IMR-90 (cell line): ENCODE measurements around the gene RFPL3. TPM values are rescaled to one million over a fixed set of nuclear protein-coding genes. Genes with fewer than 3 reads are reported as not detected.

Experiments
- ATAC-seq: fragments of 200-7000 bp; cut with Tn5 transposase; 2 replicates; pipeline ENCODE4 v1.9.1; 2020; ENCODE audit warnings: low read depth, mild to moderate bottlenecking, moderate library complexity
- BruUV-seq: library from RNA; stranded (reverse); fragments of 400-500 nt; replicated peaks from 2 replicates; lab custom pipeline; 2021; lab: Mats Ljungman, UMichigan
- CTCF ChIA-PET: fragments of 300-600 bp; formaldehyde crosslinking; extraction: SDS; loops from one replicate; lab custom pipeline; 2021; ENCODE audit warnings: antibody characterized with exemption; lab: Yijun Ruan, JAX
- POLR2A ChIA-PET: fragments of 300-600 bp; sonication (Branson Sonifier 250); formaldehyde crosslinking; loops from one replicate; lab custom pipeline; 2022; ENCODE audit warnings: antibody characterized with exemption; ENCODE audit not compliant: unreplicated experiment; lab: Charles Lee
- DNase-seq: peaks from one replicate; pipeline ENCODE4 v3.0.0; 2013
- H2AFZ ChIP-seq: replicated peaks from 2 replicates; pipeline ENCODE3; 2013; ENCODE audit warnings: low read length, mild to moderate bottlenecking; ENCODE audit not compliant: poor library complexity
- H2AK5ac ChIP-seq: 2 replicates; pipeline ENCODE4 v1.6.1; 2013; ENCODE audit warnings: low read depth, low read length, inconsistent platforms
- H2AK9ac ChIP-seq: replicated peaks from 2 replicates; pipeline ENCODE3; 2013; ENCODE audit warnings: mild to moderate bottlenecking, low read depth, low read length, moderate library complexity; ENCODE audit not compliant: poor library complexity
- H2BK120ac ChIP-seq: 2 replicates; pipeline ENCODE4 v1.6.1; 2013; ENCODE audit warnings: low read depth, low read length, inconsistent platforms
- H2BK15ac ChIP-seq: 3 replicates; pipeline ENCODE4 v1.6.1; 2013; ENCODE audit warnings: low read depth, low read length, inconsistent platforms
- H2BK20ac ChIP-seq: 2 replicates; pipeline ENCODE4 v1.6.1; 2013; ENCODE audit warnings: low read depth, mild to moderate bottlenecking, inconsistent platforms, low read length, moderate library complexity
- H2BK5ac ChIP-seq: 2 replicates; pipeline ENCODE4 v1.6.1; 2013; ENCODE audit warnings: mild to moderate bottlenecking, low read depth, low read length, inconsistent platforms; ENCODE audit not compliant: poor library complexity, severe bottlenecking
- H3K14ac ChIP-seq: replicated peaks from 2 replicates; pipeline ENCODE4 v1.6.1; 2013; ENCODE audit warnings: low read depth, low read length, inconsistent platforms
- H3K18ac ChIP-seq: 2 replicates; pipeline ENCODE4 v1.6.1; 2013; ENCODE audit warnings: low read depth, low read length, control low read depth
- H3K23ac ChIP-seq: 2 replicates; pipeline ENCODE4 v1.6.1; 2013; ENCODE audit warnings: low read depth, low read length, inconsistent platforms
- H3K27ac ChIP-seq: 2 replicates; pipeline ENCODE4 v1.5.1; 2013; ENCODE audit warnings: mild to moderate bottlenecking, control low read depth, low read length; ENCODE audit not compliant: insufficient read depth
- H3K27me3 ChIP-seq: 2 replicates; pipeline ENCODE4 v1.6.1; 2013; ENCODE audit warnings: low read length; ENCODE audit not compliant: control insufficient read depth, insufficient read depth
- H3K36me3 ChIP-seq: 2 replicates; pipeline ENCODE4 v1.6.1; 2013; ENCODE audit warnings: low read length, mixed read lengths; ENCODE audit not compliant: control insufficient read depth, insufficient read depth
- H3K4ac ChIP-seq: 2 replicates; pipeline ENCODE4 v1.6.1; 2013; ENCODE audit warnings: low read depth, low read length, inconsistent platforms
- H3K4me1 ChIP-seq: 2 replicates; pipeline ENCODE4 v1.6.1; 2013; ENCODE audit warnings: low read length, mixed read lengths; ENCODE audit not compliant: control insufficient read depth, insufficient read depth
- H3K4me2 ChIP-seq: 2 replicates; pipeline ENCODE4 v1.6.1; 2013; ENCODE audit warnings: low read depth, mild to moderate bottlenecking, control low read depth, low read length, moderate library complexity
- H3K4me3 ChIP-seq: 2 replicates; pipeline ENCODE4 v1.5.1; 2013; ENCODE audit warnings: low read depth, mild to moderate bottlenecking, control low read depth, low read length, moderate library complexity; ENCODE audit not compliant: insufficient read depth
- H3K56ac ChIP-seq: 2 replicates; pipeline ENCODE4 v1.6.1; 2013; ENCODE audit warnings: low read length, inconsistent platforms; ENCODE audit not compliant: insufficient read depth; ENCODE audit errors: extremely low read depth
- H3K79me1 ChIP-seq, 2 experiments: 2 replicates each; pipeline ENCODE4 v1.6.1; 2013; ENCODE audit warnings: low read length in 2 of 2, inconsistent platforms in 1 of 2, low read depth in 1 of 2
- H3K9ac ChIP-seq: 2 replicates; pipeline ENCODE4 v1.6.1; 2013; ENCODE audit warnings: low read depth, low read length, control low read depth
- H3K9me1 ChIP-seq: 2 replicates; pipeline ENCODE4 v1.6.1; 2013; ENCODE audit warnings: low read length, inconsistent platforms; ENCODE audit not compliant: insufficient read depth
- H3K9me3 ChIP-seq: 2 replicates; pipeline ENCODE4 v1.6.1; 2013; ENCODE audit warnings: low read length; ENCODE audit not compliant: control insufficient read depth, insufficient read depth
- H4K20me1 ChIP-seq: 2 replicates; pipeline ENCODE4 v1.6.1; 2013; ENCODE audit warnings: low read length, inconsistent platforms; ENCODE audit not compliant: insufficient read depth
- H4K5ac ChIP-seq: 2 replicates; pipeline ENCODE4 v1.6.1; 2013; ENCODE audit warnings: mild to moderate bottlenecking, low read depth, low read length, control low read depth
- H4K8ac ChIP-seq, 2 experiments: 2 replicates each; pipeline ENCODE4 v1.6.1; 2013; ENCODE audit warnings: low read depth in 2 of 2, low read length in 2 of 2, control low read depth in 1 of 2, inconsistent platforms in 1 of 2
- H4K91ac ChIP-seq: 2 replicates; pipeline ENCODE4 v1.6.1; 2013; ENCODE audit warnings: low read depth, low read length, inconsistent platforms; ENCODE audit not compliant: insufficient read depth
- BHLHE40 ChIP-seq: fragments of 150-350 bp; IDR thresholded peaks from 2 replicates; pipeline ENCODE4 v1.6.1; 2016; ENCODE audit warnings: mild to moderate bottlenecking, low read depth, low read length
- NFE2L2 ChIP-seq: fragments of 150-350 bp; IDR thresholded peaks from 2 replicates; pipeline ENCODE4 v1.6.1; 2016; ENCODE audit warnings: low read depth, mild to moderate bottlenecking, low read length
- RAD21 ChIP-seq: IDR thresholded peaks from 2 replicates; pipeline ENCODE4 v1.6.1; 2012; ENCODE audit warnings: low read length, improper control_type of control experiment
- RCOR1 ChIP-seq: IDR thresholded peaks from 2 replicates; pipeline ENCODE4 v1.6.1; 2012; ENCODE audit warnings: mild to moderate bottlenecking, low read length, improper control_type of control experiment; ENCODE audit not compliant: insufficient replicate concordance
- RFX5 ChIP-seq: IDR thresholded peaks from 2 replicates; pipeline ENCODE4 v1.8.0; 2012; ENCODE audit warnings: low read depth, mild to moderate bottlenecking, low read length, moderate library complexity
- WGBS, 2 experiments: methylation state at CpG; one replicate each; pipeline versions ENCODE4 v1.1.5 to v1.1.7; 2013; ENCODE audit warnings: missing lambda C conversion rate in 2 of 2; ENCODE audit not compliant: insufficient read length in 1 of 2; ENCODE audit errors: extremely low coverage in 2 of 2; 5-methylcytosine and 5-hydroxymethylcytosine counted together
- dilution Hi-C: fragments of 300-500 bp; cut with HindIII; formaldehyde crosslinking; loops from one replicate; pipeline ENCODE4 v1.14.3; 2018; ENCODE audit warnings: low sequenced_read_pairs; ENCODE audit not compliant: unreplicated experiment
- in situ Hi-C: fragments of 300-500 bp; cut with MboI; formaldehyde crosslinking; loops from 3 replicates; pipeline ENCODE4 v1.14.3; 2019; ENCODE audit warnings: low sequenced_read_pairs, inconsistent platforms, mixed read lengths
- intact Hi-C: fragments of 100-400 bp; cut with micrococcal nuclease; formaldehyde crosslinking; loops from 2 replicates; pipeline ENCODE4 v1.10.0; 2022
- polyA plus RNA-seq, 3 experiments: library from polyadenylated mRNA; depleted of rRNA; stranded (reverse); fragments of >200 nt; gene quantifications; 2 replicates each; pipeline ENCODE4 v1.2.3, GENCODE V29; 2012; ENCODE audit warnings: low replicate concordance in 1 of 3
- total RNA-seq: library from RNA; depleted of rRNA; stranded (reverse); fragments of >200 nt; gene quantifications from 2 replicates; pipeline ENCODE4 v1.2.3, GENCODE V29; 2012
- TF ChIP-seq, protein P1 (sequence below): fragments of 150-350 bp; IDR thresholded peaks from 2 replicates; pipeline ENCODE4 v1.6.1; 2017; ENCODE audit warnings: mild to moderate bottlenecking, antibody characterized with exemption, low read length, low read depth
- TF ChIP-seq, protein P2 (sequence below): fragments of 150-350 bp; IDR thresholded peaks from 2 replicates; pipeline ENCODE4 v1.6.1; 2016; ENCODE audit warnings: low read depth, mild to moderate bottlenecking, low read length, moderate library complexity, borderline replicate concordance
- TF ChIP-seq, protein P3 (sequence below): conservative IDR thresholded peaks from 2 replicates; pipeline ENCODE4 v1.5.1; 2012; ENCODE audit warnings: mild to moderate bottlenecking, low read depth, low read length, improper control_type of control experiment

RFPL3 gene
- total and polyA plus RNA-seq, 2 of the 4 experiments (the other 2 are of a cell fraction): not detected

DNA sequence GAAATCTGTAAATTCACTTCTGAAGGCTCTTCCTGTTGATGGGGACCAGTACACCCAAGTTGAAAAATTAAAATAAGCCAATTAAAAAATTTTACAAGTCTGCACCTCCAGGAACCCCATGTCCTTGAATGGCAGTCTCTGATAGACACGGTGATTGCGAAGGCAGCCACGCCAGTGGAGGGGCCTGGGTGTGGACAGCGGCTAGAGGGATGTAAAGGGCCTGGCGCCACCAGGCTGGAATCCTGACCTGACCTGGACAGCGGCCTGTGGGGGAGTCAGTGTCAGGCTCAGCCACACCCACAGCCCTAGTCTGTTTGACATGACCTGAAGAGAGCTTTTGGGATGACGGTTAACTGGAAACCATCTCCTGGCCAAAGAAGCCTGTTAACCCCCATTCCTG, 49.5 kb upstream of the RFPL3 start:
- DNase-seq (no peak), ATAC-seq (no peak)
- no peaks in the 10 kb centered on the region for H3K4me1 ChIP-seq
- no peak overlapping the region for H4K5ac ChIP-seq
- no peak overlapping the region for H4K8ac ChIP-seq
- H3K36me3 ChIP-seq: no peaks in the 10 kb centered on the region
- no peaks in the 10 kb centered on the region for H3K9me3 ChIP-seq
- no peak overlapping the region for H3K4me2 ChIP-seq
- no peak overlapping the region for H3K23ac ChIP-seq
- H2AFZ ChIP-seq: no peak overlapping the region
- H3K27me3 ChIP-seq: no peaks in the 10 kb centered on the region; the same call in 1 of the 2 replicates
- no peak overlapping the region for H2BK20ac ChIP-seq
- no peaks in the 10 kb centered on the region for H3K79me1 ChIP-seq
- H4K91ac ChIP-seq: no peak overlapping the region
- no CpG with 5 or more reads among the region's 7 CpGs for WGBS, 2 experiments
- H3K18ac ChIP-seq: no peak overlapping the region
- no peak overlapping the region for H3K9ac ChIP-seq
- ChIA-PET CTCF (interaction anchor here (1.1 kb wide), 1 partner anchor 43 kb away, joined by 3 read pairs; no protein-coding TSS in a partner anchor), POLR2A (no interaction called here)
- H3K56ac ChIP-seq: no peak overlapping the region
- dilution Hi-C loops (no loop called here), in situ Hi-C loops (no loop called here), intact Hi-C loops (no loop called here)
- no peaks in the 10 kb centered on the region for H4K20me1 ChIP-seq
- no peak overlapping the region for H3K4me3 ChIP-seq
- H3K14ac ChIP-seq: no peak overlapping the region
- TF ChIP-seq RFX5 (no peak), RAD21 (no peak), RCOR1 (no peak), BHLHE40 (no peak), NFE2L2 (no peak)
- TF ChIP-seq, protein P1, sequence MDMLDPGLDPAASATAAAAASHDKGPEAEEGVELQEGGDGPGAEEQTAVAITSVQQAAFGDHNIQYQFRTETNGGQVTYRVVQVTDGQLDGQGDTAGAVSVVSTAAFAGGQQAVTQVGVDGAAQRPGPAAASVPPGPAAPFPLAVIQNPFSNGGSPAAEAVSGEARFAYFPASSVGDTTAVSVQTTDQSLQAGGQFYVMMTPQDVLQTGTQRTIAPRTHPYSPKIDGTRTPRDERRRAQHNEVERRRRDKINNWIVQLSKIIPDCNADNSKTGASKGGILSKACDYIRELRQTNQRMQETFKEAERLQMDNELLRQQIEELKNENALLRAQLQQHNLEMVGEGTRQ: no peak
- TF ChIP-seq, protein P2, sequence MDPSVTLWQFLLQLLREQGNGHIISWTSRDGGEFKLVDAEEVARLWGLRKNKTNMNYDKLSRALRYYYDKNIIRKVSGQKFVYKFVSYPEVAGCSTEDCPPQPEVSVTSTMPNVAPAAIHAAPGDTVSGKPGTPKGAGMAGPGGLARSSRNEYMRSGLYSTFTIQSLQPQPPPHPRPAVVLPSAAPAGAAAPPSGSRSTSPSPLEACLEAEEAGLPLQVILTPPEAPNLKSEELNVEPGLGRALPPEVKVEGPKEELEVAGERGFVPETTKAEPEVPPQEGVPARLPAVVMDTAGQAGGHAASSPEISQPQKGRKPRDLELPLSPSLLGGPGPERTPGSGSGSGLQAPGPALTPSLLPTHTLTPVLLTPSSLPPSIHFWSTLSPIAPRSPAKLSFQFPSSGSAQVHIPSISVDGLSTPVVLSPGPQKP: no peak
- TF ChIP-seq, protein P3, sequence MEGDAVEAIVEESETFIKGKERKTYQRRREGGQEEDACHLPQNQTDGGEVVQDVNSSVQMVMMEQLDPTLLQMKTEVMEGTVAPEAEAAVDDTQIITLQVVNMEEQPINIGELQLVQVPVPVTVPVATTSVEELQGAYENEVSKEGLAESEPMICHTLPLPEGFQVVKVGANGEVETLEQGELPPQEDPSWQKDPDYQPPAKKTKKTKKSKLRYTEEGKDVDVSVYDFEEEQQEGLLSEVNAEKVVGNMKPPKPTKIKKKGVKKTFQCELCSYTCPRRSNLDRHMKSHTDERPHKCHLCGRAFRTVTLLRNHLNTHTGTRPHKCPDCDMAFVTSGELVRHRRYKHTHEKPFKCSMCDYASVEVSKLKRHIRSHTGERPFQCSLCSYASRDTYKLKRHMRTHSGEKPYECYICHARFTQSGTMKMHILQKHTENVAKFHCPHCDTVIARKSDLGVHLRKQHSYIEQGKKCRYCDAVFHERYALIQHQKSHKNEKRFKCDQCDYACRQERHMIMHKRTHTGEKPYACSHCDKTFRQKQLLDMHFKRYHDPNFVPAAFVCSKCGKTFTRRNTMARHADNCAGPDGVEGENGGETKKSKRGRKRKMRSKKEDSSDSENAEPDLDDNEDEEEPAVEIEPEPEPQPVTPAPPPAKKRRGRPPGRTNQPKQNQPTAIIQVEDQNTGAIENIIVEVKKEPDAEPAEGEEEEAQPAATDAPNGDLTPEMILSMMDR: no peak
- H3K27ac ChIP-seq: no peak overlapping the region
- H2AK5ac ChIP-seq: no peak overlapping the region
- no peak overlapping the region for H2AK9ac ChIP-seq
- H3K9me1 ChIP-seq: no peaks in the 10 kb centered on the region
- no peak overlapping the region for H2BK15ac ChIP-seq
- BruUV-seq: no TSS peak
- H2BK120ac ChIP-seq: no peak overlapping the region
- H3K4ac ChIP-seq: no peak overlapping the region
- no peak overlapping the region for H2BK5ac ChIP-seq
